Osteoblast (primary cell): ENCODE results near the gene GLIS2. TPM values are rescaled to one million over a fixed set of nuclear protein-coding genes. Genes with fewer than 3 reads are reported as not detected.

Experiments used
- DNase-seq: peaks from one replicate; pipeline ENCODE4 v3.0.0; 2011; ENCODE audit warnings: low spot score, mixed read lengths; ENCODE audit not compliant: insufficient read length; ENCODE audit errors: missing footprints
- H2AFZ ChIP-seq: 2 replicates; pipeline ENCODE4 v1.6.0; 2011; ENCODE audit warnings: mild to moderate bottlenecking, low read length
- H3K27ac ChIP-seq: 2 replicates; pipeline ENCODE4 v1.5.1; 2011; ENCODE audit warnings: mild to moderate bottlenecking, low read depth, low read length, moderate library complexity
- H3K27me3 ChIP-seq: 2 replicates; pipeline ENCODE4 v1.6.0; 2012; ENCODE audit warnings: mild to moderate bottlenecking, control low read depth, inconsistent platforms, low read length, moderate library complexity; ENCODE audit not compliant: insufficient read depth
- H3K36me3 ChIP-seq: 2 replicates; pipeline ENCODE4 v1.5.1; 2011; ENCODE audit warnings: mild to moderate bottlenecking, low read length, control low read depth, moderate library complexity; ENCODE audit not compliant: insufficient read depth
- H3K4me1 ChIP-seq: 2 replicates; pipeline ENCODE4 v1.5.1; 2011; ENCODE audit warnings: mild to moderate bottlenecking, low read length, control low read depth, moderate library complexity; ENCODE audit not compliant: insufficient read depth
- H3K4me2 ChIP-seq: 2 replicates; pipeline ENCODE4 v1.6.0; 2011; ENCODE audit warnings: mild to moderate bottlenecking, low read length; ENCODE audit not compliant: insufficient read depth
- H3K4me3 ChIP-seq: fragments of 200-600 bp; sonication (generic); 3 replicates; pipeline ENCODE4 v1.5.1; 2012; ENCODE audit warnings: mild to moderate bottlenecking, low read length, inconsistent platforms; ENCODE audit not compliant: insufficient read depth
- H3K79me2 ChIP-seq: 2 replicates; pipeline ENCODE4 v1.6.0; 2012; ENCODE audit warnings: mild to moderate bottlenecking, low read length, control low read depth, inconsistent platforms; ENCODE audit not compliant: insufficient read depth
- H3K9me3 ChIP-seq: 2 replicates; pipeline ENCODE4 v1.5.1; 2011; ENCODE audit warnings: low read depth, low read length, control low read depth
- H4K20me1 ChIP-seq: 2 replicates; pipeline ENCODE4 v1.6.0; 2012; ENCODE audit warnings: mild to moderate bottlenecking, low read length, control low read depth; ENCODE audit not compliant: insufficient read depth
- total RNA-seq: library from RNA; depleted of rRNA; stranded (reverse); fragments of >200 nt; gene quantifications from 2 replicates; pipeline ENCODE4 v1.2.3, GENCODE V29; 2012
- TF ChIP-seq, protein P1 (sequence below): IDR thresholded peaks from 2 replicates; pipeline ENCODE4 v1.5.1; 2011; ENCODE audit warnings: mild to moderate bottlenecking, low read depth, low read length, moderate library complexity; ENCODE audit errors: extremely low read depth

GLIS2 gene
- total RNA-seq, 1 donor = 5.4 TPM

- peak; percentile 99 for DNase-seq
- Histone ChIP-seq H3K9me3 (no peaks in the 10 kb centered on the region), H2AFZ (no peak within 1 kb of the TSS), H3K79me2 (peaks cover 45% of the 10 kb centered on the region), H3K4me1 (peaks cover 55% of the 10 kb centered on the region), H4K20me1 (peaks cover 49% of the 10 kb centered on the region), H3K36me3 (peaks cover 9% of the 10 kb centered on the region), H3K4me3 (peak within 1 kb of the TSS; percentile 100), H3K27ac (peak within 1 kb of the TSS; percentile 98), H3K4me2 (peak within 1 kb of the TSS; percentile 93), H3K27me3 (no peaks in the 10 kb centered on the region)
- TF ChIP-seq, protein P1, sequence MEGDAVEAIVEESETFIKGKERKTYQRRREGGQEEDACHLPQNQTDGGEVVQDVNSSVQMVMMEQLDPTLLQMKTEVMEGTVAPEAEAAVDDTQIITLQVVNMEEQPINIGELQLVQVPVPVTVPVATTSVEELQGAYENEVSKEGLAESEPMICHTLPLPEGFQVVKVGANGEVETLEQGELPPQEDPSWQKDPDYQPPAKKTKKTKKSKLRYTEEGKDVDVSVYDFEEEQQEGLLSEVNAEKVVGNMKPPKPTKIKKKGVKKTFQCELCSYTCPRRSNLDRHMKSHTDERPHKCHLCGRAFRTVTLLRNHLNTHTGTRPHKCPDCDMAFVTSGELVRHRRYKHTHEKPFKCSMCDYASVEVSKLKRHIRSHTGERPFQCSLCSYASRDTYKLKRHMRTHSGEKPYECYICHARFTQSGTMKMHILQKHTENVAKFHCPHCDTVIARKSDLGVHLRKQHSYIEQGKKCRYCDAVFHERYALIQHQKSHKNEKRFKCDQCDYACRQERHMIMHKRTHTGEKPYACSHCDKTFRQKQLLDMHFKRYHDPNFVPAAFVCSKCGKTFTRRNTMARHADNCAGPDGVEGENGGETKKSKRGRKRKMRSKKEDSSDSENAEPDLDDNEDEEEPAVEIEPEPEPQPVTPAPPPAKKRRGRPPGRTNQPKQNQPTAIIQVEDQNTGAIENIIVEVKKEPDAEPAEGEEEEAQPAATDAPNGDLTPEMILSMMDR = no peak
Measured at GRCh38 chr16:4371357-4372000, 55.6 kb downstream of the GLIS2 start, which contains the start of gene VASN. VASN (plus strand) TSS chr16:4371848; CDS start chr16:4380878, 9,030 bp downstream.

GRCh38 chr16:4372001-4372577, 56.2 kb downstream of the GLIS2 start:
- H3K4me1 ChIP-seq = peaks cover 61% of the 10 kb centered on the region
- no peak overlapping the region for H2AFZ ChIP-seq
- peak overlapping the region; percentile 98 for H3K27ac ChIP-seq
- peak; percentile 90 for DNase-seq
- no peaks in the 10 kb centered on the region for H3K27me3 ChIP-seq
- peak overlapping the region; percentile 93 for H3K4me2 ChIP-seq
- peaks cover 51% of the 10 kb centered on the region for H3K79me2 ChIP-seq
- no peaks in the 10 kb centered on the region for H3K9me3 ChIP-seq
- H3K36me3 ChIP-seq = peaks cover 9% of the 10 kb centered on the region
- TF ChIP-seq, protein P1 = no peak
- H3K4me3 ChIP-seq = peak overlapping the region; percentile 100
- H4K20me1 ChIP-seq = peaks cover 54% of the 10 kb centered on the region

- TF ChIP-seq, protein P1 = no peak
- peak; percentile 98 for DNase-seq
- H4K20me1 ChIP-seq = peaks cover 60% of the 10 kb centered on the region
- H3K4me3 ChIP-seq = peak overlapping the region; percentile 100
- H3K4me1 ChIP-seq = peaks cover 68% of the 10 kb centered on the region
- peaks cover 58% of the 10 kb centered on the region for H3K79me2 ChIP-seq
- peak overlapping the region; percentile 93 for H3K4me2 ChIP-seq
- no peaks in the 10 kb centered on the region for H3K27me3 ChIP-seq
- peak overlapping the region; percentile 98 for H3K27ac ChIP-seq
- H2AFZ ChIP-seq = no peak overlapping the region
- H3K9me3 ChIP-seq = no peaks in the 10 kb centered on the region
- H3K36me3 ChIP-seq = peaks cover 12% of the 10 kb centered on the region
Measured at GRCh38 chr16:4372578-4373355, 56.9 kb downstream of the GLIS2 start.
